ENCODE data around the gene CPPED1. TPM values are rescaled to one million over a fixed set of nuclear protein-coding genes. Genes with fewer than 3 reads are reported as not detected.

CPPED1 gene
- total RNA-seq, 4 donors from 2014 or later, result 10.6 to 21.7 (median 16.7) TPM

DNA sequence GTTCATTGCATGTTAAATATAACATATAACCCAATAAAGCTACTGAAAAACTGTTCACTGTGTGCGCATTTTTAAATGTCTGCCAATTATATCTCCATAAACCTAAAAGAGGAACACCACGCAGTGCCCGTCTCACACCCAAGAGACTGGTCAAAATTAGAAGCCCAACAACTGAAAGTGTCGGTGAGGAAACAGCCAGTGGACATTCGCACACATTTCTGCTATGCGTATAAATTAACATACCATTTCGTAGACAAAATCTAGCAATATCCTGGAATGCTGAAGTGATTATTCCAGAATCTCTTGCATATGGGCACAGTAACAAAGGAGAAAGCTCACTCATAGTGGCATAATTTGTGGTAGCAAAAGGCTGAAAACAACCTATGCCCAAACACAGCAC is 55.9 kb downstream of the CPPED1 start:
- WGBS, result 97% methylated on average over 7 of the region's 7 CpGs
- H3K9me3 ChIP-seq, result peaks cover 0 to 17% (median 4%) of the 10 kb centered on the region in 4 donors
- TF ChIP-seq, protein P1, sequence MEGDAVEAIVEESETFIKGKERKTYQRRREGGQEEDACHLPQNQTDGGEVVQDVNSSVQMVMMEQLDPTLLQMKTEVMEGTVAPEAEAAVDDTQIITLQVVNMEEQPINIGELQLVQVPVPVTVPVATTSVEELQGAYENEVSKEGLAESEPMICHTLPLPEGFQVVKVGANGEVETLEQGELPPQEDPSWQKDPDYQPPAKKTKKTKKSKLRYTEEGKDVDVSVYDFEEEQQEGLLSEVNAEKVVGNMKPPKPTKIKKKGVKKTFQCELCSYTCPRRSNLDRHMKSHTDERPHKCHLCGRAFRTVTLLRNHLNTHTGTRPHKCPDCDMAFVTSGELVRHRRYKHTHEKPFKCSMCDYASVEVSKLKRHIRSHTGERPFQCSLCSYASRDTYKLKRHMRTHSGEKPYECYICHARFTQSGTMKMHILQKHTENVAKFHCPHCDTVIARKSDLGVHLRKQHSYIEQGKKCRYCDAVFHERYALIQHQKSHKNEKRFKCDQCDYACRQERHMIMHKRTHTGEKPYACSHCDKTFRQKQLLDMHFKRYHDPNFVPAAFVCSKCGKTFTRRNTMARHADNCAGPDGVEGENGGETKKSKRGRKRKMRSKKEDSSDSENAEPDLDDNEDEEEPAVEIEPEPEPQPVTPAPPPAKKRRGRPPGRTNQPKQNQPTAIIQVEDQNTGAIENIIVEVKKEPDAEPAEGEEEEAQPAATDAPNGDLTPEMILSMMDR (IDR thresholded peaks at IDR 0.05), result no peak
- no peak for TF ChIP-seq POLR2AphosphoS5 (IDR thresholded peaks at IDR 0.05)
- TF ChIP-seq EP300 (IDR thresholded peaks at IDR 0.05), result no peak
- no peak for TF ChIP-seq POLR2A (IDR thresholded peaks at IDR 0.05; ENCODE audit: low read depth)

DNA sequence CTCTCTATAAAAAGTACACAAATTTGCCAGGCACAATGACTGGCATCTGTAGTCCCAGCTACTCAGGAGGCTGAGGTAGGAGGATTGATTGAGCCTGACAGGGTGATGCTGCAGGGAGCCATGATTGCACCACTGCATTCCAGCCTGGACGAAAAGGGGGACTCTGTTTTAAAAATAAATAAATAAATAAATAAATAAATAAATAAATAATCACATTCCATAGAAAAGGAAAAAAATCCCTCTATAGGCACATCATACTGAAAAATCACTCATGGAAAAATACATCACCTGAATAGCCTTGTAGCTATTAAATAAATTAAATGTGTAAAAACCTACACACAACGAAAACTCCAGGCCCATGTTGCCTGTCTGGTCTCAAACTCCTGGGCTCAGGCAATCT is 56.4 kb downstream of the CPPED1 start:
- intact Hi-C loops (cut with DNase I), result no loop called here
- H3K27me3 ChIP-seq, result no peaks in the 10 kb centered on the region
- H3K4me1 ChIP-seq, result no peaks in the 10 kb centered on the region
- DNase-seq (ENCODE audit: extremely low spot score), result no peak
- no peaks in the 10 kb centered on the region for H3K36me3 ChIP-seq
- TF ChIP-seq POLR2A (IDR thresholded peaks at IDR 0.05; ENCODE audit: low read depth), result no peak
- TF ChIP-seq EP300 (IDR thresholded peaks at IDR 0.05), result no peak
- TF ChIP-seq, protein P1 (IDR thresholded peaks at IDR 0.05), result no peak
- no peak for TF ChIP-seq POLR2AphosphoS5 (IDR thresholded peaks at IDR 0.05)
- WGBS, result 91% methylated on average over 2 of the region's 2 CpGs
- H3K9me3 ChIP-seq, result peaks cover 0 to 17% (median 4%) of the 10 kb centered on the region in 4 donors
- no peak overlapping the region for H3K27ac ChIP-seq (replicated peaks in 1 of 4)
- no peak overlapping the region for H3K4me3 ChIP-seq

More for the DNA sequence above, 55.9 kb downstream of the CPPED1 start:
- intact Hi-C loops (cut with DNase I), result no loop called here
- DNase-seq (ENCODE audit: extremely low spot score), result no peak
- Histone ChIP-seq H3K27ac (replicated peaks in 1 of 4) (no peak overlapping the region), H3K4me1 (no peaks in the 10 kb centered on the region), H3K36me3 (no peaks in the 10 kb centered on the region), H3K27me3 (no peaks in the 10 kb centered on the region), H3K4me3 (no peak overlapping the region)

DNA sequence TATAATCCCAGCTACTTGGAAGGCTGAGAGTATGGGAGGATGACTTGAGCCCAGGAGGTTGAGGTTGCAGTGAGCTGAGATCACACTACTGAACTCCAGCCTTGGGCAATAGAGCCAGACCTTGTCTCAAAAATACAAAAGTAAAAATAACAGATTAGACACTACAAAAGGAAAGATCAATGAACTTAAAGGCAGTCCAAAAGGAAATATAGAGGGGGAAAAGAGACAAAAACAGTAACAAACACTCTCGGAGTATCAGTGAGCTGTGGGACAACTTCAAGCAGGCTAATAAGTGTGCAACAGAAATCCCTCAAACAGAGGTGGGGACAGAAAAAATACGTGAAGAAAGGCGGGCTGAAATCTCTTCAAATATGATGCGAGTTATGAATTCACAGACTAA is 58.8 kb downstream of the CPPED1 start:
- no peak overlapping the region for H3K4me3 ChIP-seq
- H3K27ac ChIP-seq (replicated peaks in 1 of 4), result no peak overlapping the region
- WGBS, result 97% methylated on average over 4 of the region's 4 CpGs
- peaks cover 0 to 17% (median 4%) of the 10 kb centered on the region in 4 donors for H3K9me3 ChIP-seq
- intact Hi-C loops (cut with DNase I), result no loop called here
- H3K4me1 ChIP-seq, result no peaks in the 10 kb centered on the region
- TF ChIP-seq POLR2AphosphoS5 (IDR thresholded peaks at IDR 0.05) (no peak), EP300 (IDR thresholded peaks at IDR 0.05) (no peak), POLR2A (IDR thresholded peaks at IDR 0.05; ENCODE audit: low read depth) (no peak)
- TF ChIP-seq, protein P1 (IDR thresholded peaks at IDR 0.05), result no peak
- no peak for DNase-seq (ENCODE audit: extremely low spot score)
- peaks cover 0 to 11% (median 2%) of the 10 kb centered on the region in 4 donors for H3K36me3 ChIP-seq
- H3K27me3 ChIP-seq, result no peaks in the 10 kb centered on the region

DNA sequence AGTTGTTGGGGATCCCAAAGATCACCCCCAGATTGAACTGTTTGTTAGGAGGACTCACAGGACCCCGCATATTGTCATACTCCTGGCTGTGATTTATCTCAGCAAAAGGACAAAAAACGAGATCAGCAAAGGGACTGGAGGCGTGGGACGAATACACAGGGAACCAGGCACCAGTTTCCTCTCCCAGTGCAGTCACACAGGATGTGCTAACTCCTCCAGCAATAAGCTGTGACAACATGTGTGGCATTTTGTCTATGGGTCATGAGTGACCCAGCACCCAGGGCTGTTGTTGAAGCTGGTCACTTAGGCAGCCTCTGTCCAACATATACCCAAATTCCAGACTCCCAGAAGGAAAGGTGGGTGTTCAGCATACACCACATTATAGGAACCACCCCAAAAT is 60.9 kb downstream of the CPPED1 start:
- TF ChIP-seq POLR2AphosphoS5 (IDR thresholded peaks at IDR 0.05), result no peak
- TF ChIP-seq EP300 (IDR thresholded peaks at IDR 0.05), result no peak
- TF ChIP-seq, protein P1 (IDR thresholded peaks at IDR 0.05), result no peak
- no peak for TF ChIP-seq POLR2A (IDR thresholded peaks at IDR 0.05; ENCODE audit: low read depth)
- H3K27me3 ChIP-seq, result no peaks in the 10 kb centered on the region
- H3K27ac ChIP-seq (replicated peaks in 1 of 4), result no peak overlapping the region
- no peak for DNase-seq (ENCODE audit: extremely low spot score)
- no peaks in the 10 kb centered on the region for H3K4me1 ChIP-seq
- 95% methylated on average over 4 of the region's 4 CpGs for WGBS
- intact Hi-C loops (cut with DNase I), result no loop called here
- H3K36me3 ChIP-seq, result peaks cover 0 to 23% (median 4%) of the 10 kb centered on the region in 4 donors
- no peak overlapping the region for H3K4me3 ChIP-seq
- H3K9me3 ChIP-seq, result peaks cover 0 to 17% (median 4%) of the 10 kb centered on the region in 4 donors
